Astrocyte of the cerebellum (primary cell): ENCODE measurements around the gene JARID2.
A peak's percentile ranks its signal among the peaks of the same experiment; 100 is the strongest.

ENCODE experiments used
- DNase-seq: peaks from one replicate; pipeline ENCODE4 v3.0.0-alpha.2; 2011; ENCODE audit warnings: low read depth
- H3K4me3 ChIP-seq: 2 replicates; pipeline ENCODE4 v1.5.1; 2011; ENCODE audit warnings: mild to moderate bottlenecking, low read depth, low read length, moderate library complexity
- CTCF ChIP-seq: IDR thresholded peaks from 2 replicates; pipeline ENCODE4 v1.5.1; 2012; ENCODE audit warnings: low read length, low read depth, moderate library complexity, mild to moderate bottlenecking; ENCODE audit errors: missing control alignments
- in situ Hi-C: cut with HindIII; loops from 2 replicates; pipeline ENCODE4 v1.10.0; 2017; ENCODE audit warnings: low sequenced_read_pairs

JARID2 gene

DNA sequence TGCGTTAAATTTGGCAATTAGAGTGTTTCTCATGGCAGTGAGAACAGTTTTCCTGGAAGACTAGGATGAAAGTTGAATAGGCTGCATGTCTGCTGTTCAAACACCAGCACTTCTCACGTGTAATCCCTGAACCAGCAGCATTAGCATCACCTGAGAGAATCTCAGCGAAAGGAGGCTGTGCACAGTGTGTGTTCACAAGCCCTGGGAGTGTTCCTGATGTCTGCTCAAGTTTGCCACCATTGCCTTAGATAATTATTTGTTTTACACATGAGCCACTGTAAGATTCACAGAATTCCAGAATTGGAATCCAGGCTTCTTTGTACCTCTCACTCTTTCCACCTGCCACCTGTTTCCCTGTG is 117.3 kb downstream of the JARID2 start:
- no peak for TF ChIP-seq CTCF
- no peak for DNase-seq
- in situ Hi-C loops, result no loop called here
- H3K4me3 ChIP-seq, result no peak overlapping the region

DNA sequence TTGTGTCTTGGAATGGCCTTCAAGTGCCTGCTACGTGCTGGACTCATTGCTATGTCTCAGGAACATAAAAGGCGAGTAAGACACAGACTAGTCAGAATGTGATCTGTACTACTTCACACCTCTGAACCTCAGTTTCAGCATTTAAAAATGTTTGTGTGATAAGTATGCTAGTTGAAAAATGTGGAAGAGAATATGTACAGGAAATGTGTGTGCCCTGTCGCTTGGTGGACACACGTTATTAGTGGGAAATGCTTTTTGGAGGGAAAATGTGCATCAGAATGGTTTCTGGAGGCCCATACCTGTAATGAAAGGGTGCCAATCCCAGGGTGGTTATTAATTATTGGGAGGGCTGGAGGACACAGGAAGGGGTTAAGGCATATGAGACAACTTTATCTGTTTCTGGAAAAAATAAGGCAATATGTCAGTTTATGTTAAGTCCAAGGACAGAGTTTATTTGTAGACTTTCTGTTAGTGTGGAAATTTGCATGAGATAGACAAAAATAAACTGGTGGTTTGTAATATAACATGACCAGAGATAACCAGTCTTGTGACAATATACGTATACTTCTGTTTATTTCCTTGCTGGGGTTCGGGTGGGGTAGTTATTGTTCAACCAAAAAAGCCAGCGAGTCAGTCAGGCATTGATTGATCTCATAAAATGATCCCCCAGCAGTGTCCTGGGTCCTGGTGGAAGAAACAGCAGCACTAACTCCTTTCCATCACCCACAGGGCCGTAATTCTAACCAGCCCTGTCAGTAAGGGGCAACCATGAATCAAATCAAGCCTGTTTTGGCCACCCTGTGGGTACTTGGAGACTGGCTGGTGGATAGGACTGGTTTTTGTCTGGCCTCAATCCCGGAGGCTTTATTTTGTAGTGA is 117.9 kb downstream of the JARID2 start:
- DNase-seq, result no peak
- in situ Hi-C loops, result no loop called here
- H3K4me3 ChIP-seq, result no peak overlapping the region
- TF ChIP-seq CTCF, result no peak

DNA sequence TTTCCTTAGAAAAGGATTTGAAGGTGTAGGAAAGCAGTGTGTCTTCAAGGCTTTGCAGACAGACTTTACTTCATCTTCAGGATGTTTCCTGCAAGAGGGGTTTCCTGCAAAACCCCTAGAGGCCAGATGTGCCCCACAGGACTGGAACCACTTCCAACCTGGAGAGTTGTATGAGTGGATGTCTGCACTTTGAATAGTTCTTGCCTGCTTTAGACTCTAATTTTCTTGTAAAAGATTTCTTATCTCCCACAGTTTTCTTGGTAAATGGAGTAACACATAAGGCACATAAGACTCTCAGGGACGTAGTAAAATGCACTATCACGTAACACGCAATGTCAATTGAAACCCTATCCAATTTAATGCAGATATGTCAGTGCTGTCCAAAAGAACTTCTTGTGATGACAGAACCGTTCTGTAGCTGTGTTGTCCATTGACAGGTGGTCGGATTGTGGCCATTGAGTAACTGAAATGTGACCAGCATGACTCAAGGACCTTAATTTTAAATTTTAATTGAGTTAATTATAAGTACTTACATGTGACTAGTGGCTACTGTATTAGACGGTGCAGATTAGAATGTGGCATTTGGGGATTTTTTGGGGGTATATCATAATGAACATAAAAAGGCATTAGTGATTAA is 118.7 kb downstream of the JARID2 start:
- DNase-seq, result no peak
- no peak overlapping the region for H3K4me3 ChIP-seq
- in situ Hi-C loops, result no loop called here
- no peak for TF ChIP-seq CTCF

DNA sequence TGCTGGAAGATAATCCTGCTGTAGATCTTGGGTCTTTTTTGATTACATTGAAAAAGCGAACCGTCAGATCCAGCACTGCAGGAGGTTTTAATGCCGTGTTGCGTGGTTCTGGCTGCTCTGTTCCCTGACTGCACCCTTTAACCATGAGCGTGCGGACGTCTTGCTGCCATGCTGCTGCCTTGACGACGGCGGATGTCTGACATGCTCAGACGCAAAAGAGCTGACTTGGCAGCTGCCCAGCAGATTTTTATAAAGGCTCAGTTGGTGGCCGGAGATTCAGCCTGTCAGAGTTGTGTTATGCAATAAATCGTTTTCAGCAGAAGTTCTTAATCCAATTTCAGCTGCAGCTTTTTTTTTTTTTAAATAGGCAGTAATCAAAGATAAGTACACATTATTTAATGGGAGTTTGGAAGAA is 119.4 kb downstream of the JARID2 start:
- TF ChIP-seq CTCF, result no peak
- peak; percentile 66 for DNase-seq
- in situ Hi-C loops, result no loop called here
- H3K4me3 ChIP-seq, result no peak overlapping the region

GRCh38 chr6:15366003-15366535 is 120.2 kb downstream of the JARID2 start:
- in situ Hi-C loops, result no loop called here
- no peak overlapping the region for H3K4me3 ChIP-seq
- no peak for TF ChIP-seq CTCF
- no peak for DNase-seq

GRCh38 chr6:15366879-15367278 is 121.0 kb downstream of the JARID2 start:
- no peak for TF ChIP-seq CTCF
- in situ Hi-C loops, result no loop called here
- H3K4me3 ChIP-seq, result no peak overlapping the region
- DNase-seq, result no peak
